Measurements from ENCODE around the gene VIT. TPM values are rescaled to one million over a fixed set of nuclear protein-coding genes. Genes with fewer than 3 reads are reported as not detected.

Gene VIT
- total RNA-seq, 2 donors from 2014 or later, result 2.0 to 10.7 TPM

- Histone ChIP-seq H3K36me3 (no peaks in the 10 kb centered on the region), H3K4me1 (replicated peaks) (no peaks in the 10 kb centered on the region), H3K4me3 (no peak overlapping the region), H3K27ac (no peak overlapping the region), H3K9me3 (no peaks in the 10 kb centered on the region), H3K27me3 (replicated peaks; ENCODE audit: insufficient read depth) (no peaks in the 10 kb centered on the region)
- TF ChIP-seq POLR2AphosphoS5 (IDR thresholded peaks at IDR 0.05) (no peak), POLR2A (IDR thresholded peaks at IDR 0.05) (no peak)
- TF ChIP-seq, protein P1, sequence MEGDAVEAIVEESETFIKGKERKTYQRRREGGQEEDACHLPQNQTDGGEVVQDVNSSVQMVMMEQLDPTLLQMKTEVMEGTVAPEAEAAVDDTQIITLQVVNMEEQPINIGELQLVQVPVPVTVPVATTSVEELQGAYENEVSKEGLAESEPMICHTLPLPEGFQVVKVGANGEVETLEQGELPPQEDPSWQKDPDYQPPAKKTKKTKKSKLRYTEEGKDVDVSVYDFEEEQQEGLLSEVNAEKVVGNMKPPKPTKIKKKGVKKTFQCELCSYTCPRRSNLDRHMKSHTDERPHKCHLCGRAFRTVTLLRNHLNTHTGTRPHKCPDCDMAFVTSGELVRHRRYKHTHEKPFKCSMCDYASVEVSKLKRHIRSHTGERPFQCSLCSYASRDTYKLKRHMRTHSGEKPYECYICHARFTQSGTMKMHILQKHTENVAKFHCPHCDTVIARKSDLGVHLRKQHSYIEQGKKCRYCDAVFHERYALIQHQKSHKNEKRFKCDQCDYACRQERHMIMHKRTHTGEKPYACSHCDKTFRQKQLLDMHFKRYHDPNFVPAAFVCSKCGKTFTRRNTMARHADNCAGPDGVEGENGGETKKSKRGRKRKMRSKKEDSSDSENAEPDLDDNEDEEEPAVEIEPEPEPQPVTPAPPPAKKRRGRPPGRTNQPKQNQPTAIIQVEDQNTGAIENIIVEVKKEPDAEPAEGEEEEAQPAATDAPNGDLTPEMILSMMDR (IDR thresholded peaks at IDR 0.05), result no peak
- DNase-seq (ENCODE audit: low spot score), result no peak
- 98% methylated on average over 2 of the region's 2 CpGs for WGBS
- intact Hi-C loops (cut with DNase I), result no loop called here
Measured at GRCh38 chr2:36710858-36711515, 14.5 kb downstream of the VIT start.

DNA sequence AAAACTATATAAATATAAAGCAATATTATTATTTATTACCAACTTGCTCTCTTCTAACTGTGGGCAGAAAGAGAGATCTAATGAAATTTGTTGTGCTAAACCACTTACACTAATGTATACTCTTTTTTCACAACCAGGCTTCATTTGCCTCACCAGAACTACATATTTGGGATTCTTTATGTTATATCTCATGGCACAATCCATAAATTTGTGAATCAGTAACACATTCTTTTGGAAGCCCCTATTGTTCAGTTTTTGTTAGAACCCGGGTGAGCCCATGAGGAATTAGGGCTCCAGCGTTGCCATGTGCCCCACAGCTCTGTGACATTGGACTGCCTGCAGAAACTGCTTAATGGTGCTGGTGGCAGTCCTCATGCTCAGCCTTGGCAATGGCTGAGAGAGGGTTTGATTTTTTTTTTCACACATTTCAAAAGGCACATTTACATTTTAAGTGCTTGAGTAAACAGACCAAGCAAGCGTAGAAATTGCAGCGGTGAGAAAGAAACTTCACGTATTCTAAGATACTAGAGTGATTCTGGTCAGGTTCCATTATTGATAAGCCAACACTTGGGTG, 15.3 kb downstream of the VIT start:
- Histone ChIP-seq H3K36me3 (no peaks in the 10 kb centered on the region), H3K4me3 (no peak overlapping the region), H3K4me1 (replicated peaks) (no peaks in the 10 kb centered on the region), H3K27ac (no peak overlapping the region), H3K27me3 (replicated peaks; ENCODE audit: insufficient read depth) (no peaks in the 10 kb centered on the region), H3K9me3 (no peaks in the 10 kb centered on the region)
- DNase-seq (ENCODE audit: low spot score), result no peak
- intact Hi-C loops (cut with DNase I), result no loop called here
- TF ChIP-seq POLR2A (IDR thresholded peaks at IDR 0.05) (no peak), POLR2AphosphoS5 (IDR thresholded peaks at IDR 0.05) (no peak)
- TF ChIP-seq, protein P1 (IDR thresholded peaks at IDR 0.05), result no peak
- WGBS, result 61% methylated on average over 5 of the region's 5 CpGs

- H3K27ac ChIP-seq, result no peak overlapping the region
- WGBS, result 85% methylated on average over 8 of the region's 8 CpGs
- H3K4me3 ChIP-seq, result no peak overlapping the region
- no peak for DNase-seq (ENCODE audit: low spot score)
- TF ChIP-seq POLR2A (IDR thresholded peaks at IDR 0.05) (no peak), POLR2AphosphoS5 (IDR thresholded peaks at IDR 0.05) (no peak)
- TF ChIP-seq, protein P1 (IDR thresholded peaks at IDR 0.05), result no peak
- no peaks in the 10 kb centered on the region for H3K36me3 ChIP-seq
- H3K9me3 ChIP-seq, result no peaks in the 10 kb centered on the region
- intact Hi-C loops (cut with DNase I), result no loop called here
- no peaks in the 10 kb centered on the region for H3K27me3 ChIP-seq (replicated peaks; ENCODE audit: insufficient read depth)
- H3K4me1 ChIP-seq (replicated peaks), result no peaks in the 10 kb centered on the region
Measured at GRCh38 chr2:36713310-36713709, 16.8 kb downstream of the VIT start.

GRCh38 chr2:36716111-36716510, 19.6 kb downstream of the VIT start:
- no peaks in the 10 kb centered on the region for H3K27me3 ChIP-seq (replicated peaks; ENCODE audit: insufficient read depth)
- DNase-seq (ENCODE audit: low spot score), result no peak
- no peaks in the 10 kb centered on the region for H3K9me3 ChIP-seq
- no peaks in the 10 kb centered on the region for H3K36me3 ChIP-seq
- TF ChIP-seq, protein P1 (IDR thresholded peaks at IDR 0.05), result no peak
- TF ChIP-seq POLR2AphosphoS5 (IDR thresholded peaks at IDR 0.05) (no peak), POLR2A (IDR thresholded peaks at IDR 0.05) (no peak)
- 69% methylated on average over 3 of the region's 3 CpGs for WGBS
- no peak overlapping the region for H3K27ac ChIP-seq
- no peaks in the 10 kb centered on the region for H3K4me1 ChIP-seq (replicated peaks)
- intact Hi-C loops (cut with DNase I), result no loop called here
- no peak overlapping the region for H3K4me3 ChIP-seq

Data from prostate gland (tissue), 2 donors.